GM19240 (cell line): ENCODE measurements around the gene HIVEP1.

Experiments
- DNase-seq: peaks from one replicate; pipeline ENCODE4 v3.0.0; 2011; ENCODE audit warnings: low spot score; ENCODE audit not compliant: insufficient read length

The HIVEP1 gene

DNA sequence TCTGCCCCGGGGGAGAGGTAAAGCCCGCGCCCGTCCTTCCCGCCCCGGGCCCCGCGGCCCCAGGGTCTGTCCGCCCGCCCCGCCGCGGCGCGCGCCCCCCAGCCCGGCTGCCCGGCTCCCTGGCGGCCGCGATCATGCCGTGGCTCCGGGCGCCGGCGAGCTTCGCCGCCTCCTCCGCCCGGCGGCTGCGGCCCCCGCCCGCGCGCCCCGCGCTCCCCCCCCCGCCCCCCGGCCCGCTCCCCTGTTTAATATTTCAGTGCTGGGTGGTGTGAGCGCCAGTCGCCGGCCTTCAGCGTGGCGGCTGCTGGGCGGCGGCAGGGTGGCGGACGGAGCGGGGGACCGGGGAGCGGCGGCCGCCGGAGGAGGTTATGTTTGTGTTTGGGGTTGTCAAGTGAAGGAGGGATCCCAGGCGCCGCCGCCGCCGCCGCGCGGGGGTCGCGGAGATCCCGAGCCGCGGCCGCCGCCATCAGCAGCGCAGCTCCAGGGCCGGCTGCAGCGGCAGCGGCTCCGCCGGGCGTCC, at the start of gene HIVEP1:
HIVEP1 (plus strand) TSS at position 275 of the 520 bp plus-strand sequence. CDS start 3,317 bp downstream, outside the sequence.
- DNase-seq: no peak

DNA sequence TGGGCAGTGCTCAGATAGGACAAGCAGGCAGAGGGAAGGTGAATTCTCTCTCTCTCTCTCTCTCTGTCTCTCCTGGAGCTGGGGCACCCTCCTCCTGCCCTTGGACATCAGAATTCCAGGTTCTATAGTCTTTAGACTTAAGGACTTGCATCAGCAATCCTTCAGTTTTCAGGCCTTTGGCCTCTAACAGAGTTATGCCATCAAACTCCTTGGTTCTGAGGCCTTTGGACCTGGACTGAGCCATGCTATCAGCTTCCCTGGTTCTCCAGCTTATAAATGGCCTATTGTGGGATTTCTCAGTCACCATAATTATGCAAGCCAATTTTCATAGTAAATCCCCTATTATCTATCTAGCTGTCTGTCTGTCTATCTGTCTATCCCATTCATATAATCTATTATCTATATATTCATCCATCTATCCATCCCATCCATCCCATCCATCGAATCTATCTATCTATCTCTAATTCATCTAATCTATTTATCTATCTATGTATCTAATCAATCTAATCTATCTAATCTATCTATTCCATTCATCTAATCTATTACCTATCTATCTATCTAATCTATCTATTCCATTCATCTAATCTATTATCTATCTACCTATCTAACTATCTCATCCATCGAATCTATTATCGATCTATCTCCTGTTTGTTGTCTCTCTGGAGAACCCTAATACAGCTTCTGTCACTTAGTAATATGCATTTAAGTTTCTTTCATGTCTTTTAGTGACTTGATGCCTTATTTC, 48.2 kb upstream of the HIVEP1 start:
- no peak for DNase-seq

DNA sequence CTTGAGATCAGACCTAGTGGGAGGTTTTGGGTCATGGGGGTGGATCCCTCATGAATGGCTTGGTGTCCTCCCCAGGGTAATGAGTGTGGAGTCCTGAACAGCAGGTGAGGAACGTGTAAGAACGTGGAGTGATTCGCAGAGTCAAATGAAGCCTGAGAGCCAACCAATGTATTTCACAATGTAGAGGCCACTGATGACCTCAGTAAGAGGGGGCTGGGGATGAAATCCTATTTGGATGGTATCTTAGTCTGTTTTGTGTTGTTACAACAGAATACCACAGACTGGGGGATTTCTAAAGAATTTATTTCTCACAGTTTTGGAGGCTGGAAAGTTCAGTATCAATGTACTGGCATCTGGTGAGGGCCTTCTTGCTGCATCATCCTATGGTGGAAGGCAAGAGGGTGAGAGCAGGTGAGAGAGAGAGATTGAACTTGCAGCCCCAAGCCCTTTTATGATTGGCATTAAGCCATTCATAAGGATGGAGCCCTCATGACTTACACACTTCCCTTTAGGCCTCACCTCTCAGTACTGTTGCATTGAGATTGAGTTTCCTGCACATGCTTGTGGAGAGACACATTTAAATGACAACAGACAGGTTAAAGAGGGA, 47.3 kb upstream of the HIVEP1 start:
- DNase-seq: no peak

DNA sequence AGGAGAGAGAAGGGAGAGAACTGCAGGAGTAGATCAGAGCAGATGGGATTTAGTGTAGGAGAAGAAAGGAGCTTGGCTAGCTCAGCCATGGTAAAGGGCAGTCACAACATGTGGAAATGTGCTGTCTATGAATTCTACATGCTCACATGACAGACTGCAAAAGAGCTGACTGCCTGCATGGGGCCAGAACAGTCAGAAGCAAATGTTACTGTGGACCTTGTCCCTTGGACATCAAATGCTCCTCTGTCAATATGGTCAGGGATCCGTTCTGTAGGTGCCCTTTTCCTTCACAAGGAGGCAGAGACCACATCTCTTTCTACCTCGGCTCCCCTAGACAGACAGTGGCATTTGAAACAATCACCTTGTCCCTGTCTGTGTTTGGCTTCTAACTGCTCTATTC, 46.6 kb upstream of the HIVEP1 start:
- no peak for DNase-seq

DNA sequence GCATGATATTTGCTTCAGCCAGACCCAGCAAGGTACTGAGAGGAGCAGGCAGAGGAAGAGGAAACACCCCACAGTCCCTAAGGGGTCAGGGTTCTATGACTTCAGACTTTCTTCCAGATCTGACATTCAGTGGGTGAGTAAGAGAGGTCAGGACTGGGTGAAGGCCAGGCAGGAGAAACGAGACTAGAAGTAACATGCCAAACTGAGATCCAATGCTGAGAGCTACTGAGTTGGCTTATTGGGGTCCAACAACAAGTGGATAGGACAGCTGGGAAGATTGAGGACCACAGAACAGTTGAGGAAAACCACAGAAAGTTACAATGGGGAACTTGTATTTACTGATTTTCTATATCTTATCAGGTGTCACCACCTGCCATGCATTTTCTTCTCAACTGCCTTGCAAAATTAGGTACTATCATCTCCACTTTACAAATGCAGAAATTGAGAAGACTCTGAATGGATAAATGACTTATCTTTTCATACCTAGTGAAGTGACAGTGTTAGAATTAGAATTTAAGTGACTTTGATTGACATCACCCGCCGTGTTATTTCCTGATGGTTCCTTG, 43.8 kb upstream of the HIVEP1 start:
- no peak for DNase-seq

DNA sequence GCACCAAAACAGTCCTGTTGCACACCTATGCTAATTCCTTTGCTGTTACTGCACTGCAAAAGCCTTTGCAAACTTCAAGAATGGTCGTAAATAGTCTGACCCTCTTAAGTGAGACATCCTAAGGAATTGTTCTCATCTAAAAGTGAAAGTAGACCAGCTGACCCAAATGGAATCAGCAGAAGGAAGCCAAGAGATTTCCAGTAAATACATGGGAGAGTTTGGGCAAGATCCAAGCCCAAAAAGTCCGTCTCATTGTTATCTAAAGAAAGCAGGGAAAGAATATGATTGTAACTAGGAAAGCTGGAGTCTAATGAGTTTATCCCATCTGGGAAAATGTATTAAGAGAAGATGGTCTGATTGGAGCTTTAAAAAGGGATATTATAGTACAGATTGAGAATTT, 43.0 kb upstream of the HIVEP1 start:
- DNase-seq: no peak

DNA sequence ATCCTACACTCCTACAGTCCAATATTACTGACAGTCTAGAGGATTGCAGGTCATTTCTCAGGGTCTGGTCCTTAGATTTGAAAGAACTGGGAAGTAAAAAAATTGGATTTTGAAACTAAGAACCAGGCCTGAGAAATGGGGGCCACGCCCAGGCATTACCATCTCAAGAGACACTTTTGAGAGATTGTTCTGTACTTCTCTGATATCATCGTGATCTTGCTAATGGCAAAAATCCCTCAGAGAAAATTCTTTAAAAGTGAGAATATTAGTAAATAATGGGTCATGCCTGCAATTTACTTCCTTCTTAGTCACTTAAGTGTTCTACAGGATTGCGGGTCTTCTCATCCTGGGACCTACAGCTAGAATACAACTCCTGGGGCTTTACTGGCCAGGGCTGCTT, 42.0 kb upstream of the HIVEP1 start:
- no peak for DNase-seq

DNA sequence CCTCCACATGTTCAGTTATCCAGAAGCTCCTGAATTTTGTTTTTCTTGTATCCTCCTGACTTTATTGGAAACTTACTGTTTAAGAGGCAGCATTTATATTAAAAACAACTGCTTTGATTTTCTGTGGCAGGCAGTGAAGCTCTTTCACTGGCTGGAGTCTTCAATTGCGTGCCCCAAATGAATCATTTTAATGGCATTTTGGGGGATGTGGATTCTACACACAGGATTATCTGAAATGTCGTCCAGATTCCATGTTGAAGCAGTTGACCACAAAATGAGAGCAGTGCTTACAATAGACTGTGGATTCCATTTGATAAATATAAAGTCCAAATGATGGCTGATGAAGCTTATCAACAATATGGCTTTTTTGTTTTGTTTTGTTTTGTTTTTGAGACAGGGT, 41.0 kb upstream of the HIVEP1 start:
- DNase-seq: no peak

DNA sequence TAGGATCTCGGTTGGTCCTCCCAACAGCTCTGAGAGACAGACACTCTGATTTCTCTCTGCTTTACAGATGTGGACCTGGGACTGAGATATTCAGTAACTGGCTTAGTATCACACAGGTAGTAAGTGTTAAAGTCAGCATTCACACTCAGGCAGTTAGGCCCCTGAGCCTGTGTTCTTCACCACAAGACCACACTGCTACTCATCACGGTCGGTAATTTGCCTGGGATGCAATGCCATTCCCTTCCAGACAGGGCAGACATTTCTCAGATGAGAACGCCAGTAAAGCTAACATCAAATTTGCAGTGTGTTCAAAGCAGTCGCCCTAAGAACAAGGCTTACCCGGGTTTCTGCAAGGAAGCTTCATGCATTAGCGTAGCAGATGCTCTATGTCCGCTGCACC, 39.8 kb upstream of the HIVEP1 start:
- no peak for DNase-seq

DNA sequence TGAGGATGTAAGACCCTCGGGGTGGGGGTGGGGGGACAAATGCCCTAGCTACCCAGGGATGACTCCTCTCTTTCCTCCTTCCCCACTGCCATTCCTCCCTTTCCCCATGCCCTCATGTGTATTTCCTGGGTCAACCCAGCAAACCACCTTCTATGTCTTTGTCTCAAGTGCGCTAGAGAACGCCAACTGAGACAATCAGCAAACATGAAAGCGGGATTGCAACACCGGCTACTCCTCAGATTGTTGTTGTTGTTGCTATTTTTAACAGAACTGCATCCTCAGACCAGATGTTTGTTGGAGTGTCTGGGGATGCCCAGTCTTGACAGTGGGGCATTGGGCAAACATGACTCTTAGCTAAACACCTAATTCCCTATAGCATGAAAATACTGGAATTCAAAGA, 39.3 kb upstream of the HIVEP1 start:
- no peak for DNase-seq

DNA sequence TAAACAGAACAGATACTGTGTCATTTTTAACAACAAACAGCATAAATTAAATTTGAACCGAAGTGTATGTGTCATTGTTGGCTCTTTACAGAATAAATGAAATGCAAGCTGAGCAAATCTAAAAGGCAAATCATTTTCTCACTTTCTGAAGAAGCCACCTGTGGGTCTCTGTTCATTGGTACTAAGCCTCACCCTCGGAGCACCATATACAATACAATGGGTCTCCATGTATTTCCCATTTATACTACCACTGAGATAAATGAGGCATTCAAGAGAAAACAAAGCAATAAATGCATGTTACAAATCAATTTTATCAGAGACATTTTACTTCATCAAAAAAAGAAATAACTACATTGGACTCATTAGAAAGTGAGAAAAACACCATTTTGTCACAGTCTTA, 38.9 kb upstream of the HIVEP1 start:
- DNase-seq: no peak

DNA sequence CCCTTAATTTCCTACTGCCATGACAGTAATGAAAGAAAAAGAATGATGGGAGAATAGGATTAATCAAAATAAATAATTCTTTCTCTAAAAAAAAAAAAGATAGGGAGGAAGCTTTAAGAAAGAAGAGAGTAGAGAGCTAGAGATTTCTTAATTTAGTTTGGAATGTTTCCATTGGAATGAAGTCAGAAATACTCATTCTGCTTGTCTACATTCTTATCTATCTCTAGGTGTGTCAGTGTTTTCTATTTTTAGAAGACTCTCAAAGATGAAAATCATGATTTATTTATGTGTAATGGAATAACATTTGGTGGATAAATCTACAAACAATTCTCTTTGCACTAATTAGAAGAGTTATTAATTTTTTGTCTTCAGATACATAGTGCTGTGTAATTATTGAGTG, 38.0 kb upstream of the HIVEP1 start:
- no peak for DNase-seq

DNA sequence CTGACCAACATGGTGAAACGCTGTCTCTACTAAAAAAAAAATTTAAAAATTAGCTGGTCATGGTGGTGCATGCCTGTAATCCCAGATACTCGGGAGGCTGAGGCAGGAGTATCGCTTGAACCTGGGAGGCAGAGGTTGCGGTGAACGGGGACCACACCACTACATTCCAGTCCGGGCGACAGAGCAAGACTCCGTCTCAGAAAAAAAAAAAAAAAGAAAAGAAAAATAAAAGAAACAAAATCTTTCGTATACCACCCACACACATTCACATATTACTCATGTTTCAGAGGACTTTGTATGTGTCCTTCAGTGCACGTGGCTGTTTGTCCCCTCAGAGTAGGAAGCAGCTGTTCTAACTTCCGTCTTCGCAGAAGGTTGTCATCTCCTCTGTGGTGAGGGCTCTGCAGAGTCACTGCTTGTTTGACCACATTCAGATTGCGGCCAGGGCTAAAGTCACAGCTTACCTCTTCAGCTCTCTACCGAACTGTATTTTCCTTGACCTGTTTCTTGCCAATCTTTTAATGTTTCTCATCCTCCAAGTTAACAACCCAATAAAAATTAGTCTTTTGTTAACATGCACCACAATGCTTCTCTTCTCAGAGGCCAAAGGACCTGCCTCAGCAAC, 36.6 kb upstream of the HIVEP1 start:
- peak; percentile 21 for DNase-seq

DNA sequence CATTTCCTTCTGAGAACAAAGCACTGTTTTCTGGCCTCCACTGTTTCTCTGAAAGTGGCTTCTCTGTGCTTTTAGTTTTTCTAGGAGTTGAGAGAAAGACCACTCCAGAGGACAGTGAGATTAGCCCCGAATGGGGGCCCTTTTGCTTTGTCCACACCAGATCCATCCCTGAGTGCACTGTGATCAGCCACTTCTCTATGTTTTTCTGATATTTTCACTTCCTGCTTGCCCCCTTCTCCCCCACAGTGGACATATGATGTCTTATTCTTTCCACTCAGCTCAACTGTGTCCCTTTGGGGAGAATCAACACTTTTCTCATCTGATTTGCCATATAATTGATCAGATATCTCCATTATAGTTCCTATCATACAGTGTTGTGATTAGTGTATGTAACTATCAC, 35.6 kb upstream of the HIVEP1 start:
- no peak for DNase-seq

DNA sequence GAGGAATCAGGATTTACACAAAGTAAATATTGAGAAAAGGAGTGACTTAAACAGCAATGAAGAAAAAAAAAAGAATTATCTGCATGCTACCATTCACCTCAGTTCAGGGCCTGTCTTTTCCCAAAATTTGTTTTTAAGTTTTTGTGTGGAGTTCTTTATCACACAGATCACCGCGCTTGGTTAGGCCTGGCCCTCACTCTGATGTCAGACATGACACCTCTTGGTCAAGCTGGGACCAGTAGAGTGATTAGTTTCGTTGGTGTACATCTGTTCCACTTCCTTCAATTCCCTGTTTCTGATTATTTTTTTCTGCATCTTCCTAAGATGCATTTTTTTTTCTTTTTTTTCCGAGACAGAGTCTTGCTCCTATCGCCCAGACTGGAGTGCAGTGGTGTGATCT, 34.9 kb upstream of the HIVEP1 start:
- no peak for DNase-seq

DNA sequence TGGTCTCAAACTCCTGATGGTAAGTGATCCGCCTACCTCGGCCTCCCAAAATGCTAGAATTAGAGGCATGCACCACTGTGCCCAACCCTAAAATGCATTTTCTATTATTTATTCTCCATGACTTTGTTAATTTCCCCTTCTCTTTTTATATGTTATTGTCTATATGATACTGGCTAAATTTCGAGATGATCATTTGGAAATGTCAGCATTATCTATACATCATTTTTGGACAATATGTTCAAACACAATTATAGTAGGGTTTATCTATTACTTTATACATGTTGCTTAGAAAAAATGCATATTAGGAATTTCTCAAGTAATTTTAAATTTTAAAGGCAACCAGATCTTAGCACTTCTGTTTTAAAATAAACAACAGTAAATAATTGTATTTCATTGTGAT, 34.4 kb upstream of the HIVEP1 start:
- DNase-seq: no peak

DNA sequence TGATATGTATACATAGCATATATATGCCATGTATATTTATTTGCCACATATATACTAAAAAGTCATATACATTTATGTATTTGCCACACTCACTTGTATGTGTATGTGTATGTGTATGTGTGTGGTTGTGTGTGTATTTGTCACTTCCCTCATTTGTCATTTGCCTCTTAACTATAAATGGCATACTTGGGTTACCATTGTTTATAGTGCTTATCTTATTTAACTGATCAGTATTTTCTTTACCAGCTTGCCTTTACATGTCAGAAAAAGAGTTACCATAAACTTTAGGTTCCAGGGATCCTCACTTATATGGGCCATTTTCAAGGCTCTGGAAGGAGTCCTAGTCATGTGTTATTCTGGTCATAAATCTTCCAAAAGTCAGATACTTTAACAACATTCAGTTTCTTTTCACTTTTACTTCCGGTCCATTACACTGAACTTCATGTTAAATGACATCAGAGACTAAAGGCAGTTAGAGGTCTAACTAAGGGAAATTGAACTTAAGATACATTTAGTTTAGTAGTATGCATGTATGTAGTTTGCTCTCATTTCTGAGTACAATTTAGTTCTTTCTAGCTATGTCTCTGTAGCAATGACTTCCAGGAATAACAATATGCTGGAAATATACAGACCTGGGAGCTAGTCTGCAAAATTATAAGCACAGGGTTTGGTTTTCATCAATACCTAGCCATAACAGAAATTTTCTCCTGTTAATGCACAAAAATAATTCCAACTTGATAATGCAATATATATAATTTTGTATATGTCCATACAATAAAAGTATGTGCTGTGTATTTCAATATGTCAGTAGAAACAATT, 33.7 kb upstream of the HIVEP1 start:
- DNase-seq: no peak

DNA sequence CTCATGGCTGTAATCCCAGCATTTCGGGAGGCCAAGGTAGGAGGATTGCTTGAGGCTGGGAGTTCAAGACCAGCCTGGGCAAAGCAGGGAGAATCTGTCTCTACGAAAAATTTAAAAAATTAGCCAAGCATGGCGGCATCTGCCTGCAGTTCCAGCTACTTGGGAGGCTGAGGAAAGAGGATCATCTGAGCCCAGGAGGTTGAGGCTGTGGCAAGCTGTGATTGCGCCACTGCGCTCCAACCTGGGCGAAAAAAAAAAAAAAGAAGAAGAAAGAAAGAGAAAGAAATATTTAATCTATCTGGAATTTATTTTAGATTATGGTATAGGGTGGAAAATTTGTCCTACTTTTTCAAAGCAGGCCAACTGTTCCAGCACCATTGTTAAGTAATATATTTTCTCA, 32.2 kb upstream of the HIVEP1 start:
- DNase-seq: no peak

DNA sequence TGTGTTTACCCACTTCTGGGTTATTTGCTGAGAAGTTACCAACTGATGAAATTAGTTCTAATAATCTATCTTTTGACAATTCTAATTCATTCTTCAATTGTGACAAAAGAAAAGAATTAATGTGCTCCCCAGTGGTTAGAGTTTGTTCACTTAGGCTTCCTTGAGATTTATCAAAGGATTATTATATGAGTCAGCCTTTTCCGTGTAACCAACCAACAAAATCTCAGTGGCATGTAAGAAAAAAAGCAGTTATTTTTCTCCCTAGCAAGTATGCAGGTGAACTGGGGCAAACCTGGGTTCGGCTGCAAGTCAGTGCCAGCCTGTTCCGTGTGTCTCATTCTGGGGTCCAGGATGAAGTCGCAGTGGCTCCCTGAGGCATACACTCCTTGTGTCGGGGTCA, 28.8 kb upstream of the HIVEP1 start:
- DNase-seq: no peak

DNA sequence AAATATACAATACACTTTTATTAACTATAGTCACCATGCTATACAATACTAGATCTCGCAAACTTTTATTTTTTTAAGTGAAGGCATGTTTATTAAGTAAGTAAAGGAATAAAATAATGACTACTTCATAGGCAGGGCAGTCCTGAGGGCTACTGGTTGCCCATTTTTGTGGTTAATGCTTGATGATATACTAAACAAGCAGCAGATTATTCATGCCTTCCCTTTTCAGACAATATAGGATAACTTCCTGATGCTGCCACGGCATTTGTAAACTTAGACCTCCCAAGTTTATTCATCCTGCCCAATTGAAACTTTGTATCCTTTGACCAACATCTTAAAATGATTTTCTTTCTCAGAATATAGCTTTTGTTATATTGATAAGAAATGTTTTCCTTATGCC, 24.7 kb upstream of the HIVEP1 start:
- DNase-seq: no peak

DNA sequence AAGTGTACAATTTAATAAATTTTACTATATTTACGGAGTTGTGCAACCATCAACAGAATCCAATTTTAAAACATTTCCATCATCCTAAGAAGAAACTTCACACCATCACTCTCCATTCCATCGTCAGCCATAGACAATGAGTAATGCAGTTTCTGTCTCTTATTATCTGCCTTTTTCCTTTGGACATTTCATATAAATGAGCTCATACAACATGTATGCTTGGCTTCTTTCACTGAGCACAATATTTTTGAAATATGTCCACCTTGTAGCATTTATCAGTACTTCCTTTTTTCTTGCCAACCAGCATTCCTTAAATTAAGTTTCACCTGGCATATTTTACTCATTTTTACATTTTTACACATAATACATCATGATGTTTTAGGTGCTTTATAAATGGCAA, 22.7 kb upstream of the HIVEP1 start:
- DNase-seq: no peak

DNA sequence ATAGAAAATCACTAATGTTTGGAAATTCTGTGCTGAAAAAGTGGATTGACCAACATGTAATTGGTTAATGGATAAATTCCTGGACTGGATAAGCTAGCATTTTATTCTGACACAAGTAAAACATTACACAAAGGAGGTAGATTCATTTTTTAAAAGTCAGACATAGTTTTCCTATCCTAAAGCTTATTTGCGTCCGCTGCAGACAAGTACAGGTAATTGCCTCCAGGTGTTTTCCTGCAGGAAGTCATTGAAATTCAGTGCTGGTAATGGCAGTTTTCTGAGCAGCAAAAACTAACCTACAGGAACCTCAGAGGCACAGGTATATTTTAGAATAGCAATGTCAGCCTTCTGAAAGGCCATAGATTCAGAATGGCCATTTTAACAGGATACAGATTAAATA, 20.0 kb upstream of the HIVEP1 start:
- no peak for DNase-seq
